Heart left ventricle (tissue), 16 donors: ENCODE measurements around the gene NKX6-1. TPM values are rescaled to one million over a fixed set of nuclear protein-coding genes. Genes with fewer than 3 reads are reported as not detected.

Experiments
- ATAC-seq, 4 donors: fragments of 200-7000 bp; cut with Tn5 transposase; one replicate each; pipeline ENCODE4 v1.9.1; 2020 to 2022; ENCODE audit warnings: moderate library complexity in 4 of 4, mild to moderate bottlenecking in 3 of 4, moderate number of reproducible peaks in 1 of 4
- DNase-seq, 5 donors: peaks; one replicate each; pipeline ENCODE4 v3.0.0-alpha.2; 2020
- H3K27ac ChIP-seq, 12 donors: fragments of 200-600 bp; sonication (generic) in 4 of 12; one replicate each; pipeline versions ENCODE4 v1.5.0 to v1.8.0; 2016 to 2022; ENCODE audit warnings: mild to moderate bottlenecking in 2 of 12
- H3K27me3 ChIP-seq, 9 donors: fragments of 200-600 bp; sonication (generic) in 2 of 9; one replicate each; pipeline versions ENCODE4 v1.5.1 to v1.8.0; 2016 to 2022; ENCODE audit warnings: mild to moderate bottlenecking in 3 of 9
- H3K36me3 ChIP-seq, 9 donors: fragments of 200-600 bp; sonication (generic) in 2 of 9; one replicate each; pipeline versions ENCODE4 v1.5.0 to v1.8.0; 2018 to 2022; ENCODE audit warnings: mild to moderate bottlenecking in 2 of 9
- H3K4me1 ChIP-seq, 12 donors: fragments of 200-600 bp; sonication (generic) in 4 of 12; one replicate each; pipeline versions ENCODE4 v1.5.0 to v1.8.0; 2016 to 2022; ENCODE audit warnings: mild to moderate bottlenecking in 3 of 12
- H3K4me3 ChIP-seq, 12 donors: fragments of 200-600 bp; sonication (generic) in 4 of 12; one replicate each; pipeline versions ENCODE4 v1.5.0 to v1.8.0; 2017 to 2022; ENCODE audit warnings: mild to moderate bottlenecking in 9 of 12, moderate library complexity in 4 of 12
- H3K9me3 ChIP-seq, 12 donors: fragments of 200-600 bp; sonication (generic) in 4 of 12; one replicate each; pipeline versions ENCODE4 v1.5.0 to v1.8.0; 2016 to 2022; ENCODE audit warnings: mild to moderate bottlenecking in 1 of 12
- POLR2A ChIP-seq, 2 donors: fragments of 450-650 bp; IDR thresholded peaks; one replicate each; pipeline ENCODE4 v1.6.1; 2017; ENCODE audit warnings: antibody characterized with exemption in 2 of 2, mild to moderate bottlenecking in 2 of 2, moderate library complexity in 2 of 2
- WGBS, 4 donors: extraction: QIAGEN DNeasy Blood & Tissue Kit in 2 of 4; methylation state at CpG; one replicate each; pipeline versions ENCODE4 v1.1.5 to v1.1.7; 2013 to 2018; 5-methylcytosine and 5-hydroxymethylcytosine counted together
- intact Hi-C, 10 donors: fragments of 100-400 bp; cut with DNase I; formaldehyde crosslinking; loops; one replicate each; pipeline versions ENCODE4 v1.11.1 to v1.14.2; 2022
- polyA plus RNA-seq, 2 donors: library from polyadenylated mRNA; stranded (reverse); fragments of 200-250 nt; gene quantifications; one replicate each; pipeline ENCODE4 v1.2.3, GENCODE V29; 2013
- total RNA-seq, 9 donors: library from RNA; depleted of rRNA in 2 of 9; stranded (reverse); fragments of >200 nt in 2 of 9; fragmentation: NEBNext Ultra II Directional in 3 of 9; extraction: Animal tissue kit (Norgen Biotek cat#: 25700) in 3 of 9; gene quantifications; one replicate each; pipeline versions ENCODE4 v1.1.0 to v1.2.4, GENCODE V29; 2016 to 2023
- TF ChIP-seq, protein P1 (sequence below), 12 donors: fragments of 200-600 bp; sonication (generic) in 4 of 12; IDR thresholded peaks; one replicate each; pipeline versions ENCODE4 v1.5.0 to v1.8.0; 2018 to 2022; ENCODE audit warnings: antibody characterized with exemption in 12 of 12, mild to moderate bottlenecking in 5 of 12
- donor health status: ischemic (EF 13 %, LVEDD 7.1; RV severe dilation, severe dysfunction).
- donor health status: healthy with polysubstance abuse.
- donor health status: DM: no; HTN: yes; CAD: no.
- donor health status: DM: no; HTN: no; CAD: no.
- donor health status: ischemic (EF 25% LVEDD 6.9; RV normal size, moderate dysfunction).
- donor health status: ischemic (EF 25% LVEDD 5.7; RV mildly dilated, moderate dysfunction).
- donor health status: healthy.
- donor health status: DM: yes; HTN: yes; CAD: no.
- donor health status: ischemic (EF 35%, LVEDD 5.7; RV mildly dilated, moderate dysfunction).
- donor health status: nonischemic (EF 11% LVEDD 7.7; RV severe dilation, severe dysfunction).
- donor health status: DM: yes; HTN: yes; CAD: no.
- donor health status: PGD.
- donor health status: ischemic (EF 29% LVEDD 5.4; RV normal size, mild dysfunction).
- donor health status: nonischemic (EF 23%, LVEDD 6.1; RV moderate dilation, normal function).

The NKX6-1 gene
- total and polyA plus RNA-seq, 11 donors = 0.32 TPM; not detected in 10

- intact Hi-C loops = no loop called here
- Histone ChIP-seq H3K27me3 (peaks cover 0 to 53% (median 14%) of the 10 kb centered on the region in 9 donors), H3K27ac (no peak overlapping the region), H3K36me3 (no peaks in the 10 kb centered on the region), H3K9me3 (no peaks in the 10 kb centered on the region), H3K4me3 (no peak overlapping the region), H3K4me1 (no peaks in the 10 kb centered on the region)
- ATAC-seq = no peak
- TF ChIP-seq, protein P1, sequence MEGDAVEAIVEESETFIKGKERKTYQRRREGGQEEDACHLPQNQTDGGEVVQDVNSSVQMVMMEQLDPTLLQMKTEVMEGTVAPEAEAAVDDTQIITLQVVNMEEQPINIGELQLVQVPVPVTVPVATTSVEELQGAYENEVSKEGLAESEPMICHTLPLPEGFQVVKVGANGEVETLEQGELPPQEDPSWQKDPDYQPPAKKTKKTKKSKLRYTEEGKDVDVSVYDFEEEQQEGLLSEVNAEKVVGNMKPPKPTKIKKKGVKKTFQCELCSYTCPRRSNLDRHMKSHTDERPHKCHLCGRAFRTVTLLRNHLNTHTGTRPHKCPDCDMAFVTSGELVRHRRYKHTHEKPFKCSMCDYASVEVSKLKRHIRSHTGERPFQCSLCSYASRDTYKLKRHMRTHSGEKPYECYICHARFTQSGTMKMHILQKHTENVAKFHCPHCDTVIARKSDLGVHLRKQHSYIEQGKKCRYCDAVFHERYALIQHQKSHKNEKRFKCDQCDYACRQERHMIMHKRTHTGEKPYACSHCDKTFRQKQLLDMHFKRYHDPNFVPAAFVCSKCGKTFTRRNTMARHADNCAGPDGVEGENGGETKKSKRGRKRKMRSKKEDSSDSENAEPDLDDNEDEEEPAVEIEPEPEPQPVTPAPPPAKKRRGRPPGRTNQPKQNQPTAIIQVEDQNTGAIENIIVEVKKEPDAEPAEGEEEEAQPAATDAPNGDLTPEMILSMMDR (IDR thresholded peaks at IDR 0.05) = no peak
- no peak for TF ChIP-seq POLR2A (IDR thresholded peaks at IDR 0.05)
- DNase-seq = no peak
Observed at GRCh38 chr4:84474107-84474506, 25.0 kb downstream of the NKX6-1 start.

DNA sequence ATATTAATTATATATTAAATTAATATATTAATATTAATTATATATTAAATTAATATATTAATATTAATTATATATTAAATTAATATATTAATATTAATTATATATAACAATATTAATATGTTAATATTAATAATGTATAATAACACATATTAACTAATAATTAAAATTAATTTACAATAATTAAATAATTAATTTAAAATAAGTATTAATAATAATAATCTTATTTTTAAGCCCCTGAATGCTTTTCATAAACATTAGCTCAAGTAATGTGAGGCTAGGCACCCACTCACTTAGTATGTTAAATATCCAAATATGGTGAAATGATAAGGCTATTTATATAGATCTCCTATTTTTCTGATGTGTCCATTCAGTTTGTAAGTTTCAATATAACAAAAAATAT lies 26.9 kb downstream of the NKX6-1 start:
- intact Hi-C loops = no loop called here
- DNase-seq (no peak), ATAC-seq (no peak)
- no peak overlapping the region for H3K27ac ChIP-seq
- H3K9me3 ChIP-seq = no peaks in the 10 kb centered on the region
- no peaks in the 10 kb centered on the region for H3K4me1 ChIP-seq
- peaks cover 0 to 41% (median 10%) of the 10 kb centered on the region in 9 donors for H3K27me3 ChIP-seq
- no peak overlapping the region for H3K4me3 ChIP-seq
- TF ChIP-seq POLR2A (IDR thresholded peaks at IDR 0.05) = no peak
- TF ChIP-seq, protein P1 (IDR thresholded peaks at IDR 0.05) = no peak
- H3K36me3 ChIP-seq = no peaks in the 10 kb centered on the region

- 36 to 49% (median 44%) methylated on average over 4 of the region's 4 CpGs for WGBS, 4 donors
- H3K4me1 ChIP-seq = no peaks in the 10 kb centered on the region
- TF ChIP-seq POLR2A (IDR thresholded peaks at IDR 0.05) = no peak
- TF ChIP-seq, protein P1 (IDR thresholded peaks at IDR 0.05) = no peak
- intact Hi-C loops = no loop called here
- ATAC-seq (no peak), DNase-seq (no peak)
- H3K27ac ChIP-seq = no peak overlapping the region
- no peak overlapping the region for H3K4me3 ChIP-seq
- peaks cover 0 to 28% (median 0%) of the 10 kb centered on the region in 9 donors for H3K27me3 ChIP-seq
- H3K36me3 ChIP-seq = no peaks in the 10 kb centered on the region
- H3K9me3 ChIP-seq = no peaks in the 10 kb centered on the region
Observed at GRCh38 chr4:84470204-84470785, 28.8 kb downstream of the NKX6-1 start.

- no peak overlapping the region for H3K27ac ChIP-seq
- intact Hi-C loops = no loop called here
- ATAC-seq (no peak), DNase-seq (no peak)
- TF ChIP-seq, protein P1 (IDR thresholded peaks at IDR 0.05) = no peak
- no peak for TF ChIP-seq POLR2A (IDR thresholded peaks at IDR 0.05)
- H3K4me3 ChIP-seq = no peak overlapping the region
- no peaks in the 10 kb centered on the region for H3K36me3 ChIP-seq
- 43 to 45% (median 43%) methylated on average over 3 of the region's 3 CpGs for WGBS, 4 donors
- peaks cover 0 to 32% (median 0%) of the 10 kb centered on the region in 9 donors for H3K27me3 ChIP-seq
- peaks cover 0 to 10% (median 0%) of the 10 kb centered on the region in 12 donors for H3K9me3 ChIP-seq
- no peaks in the 10 kb centered on the region for H3K4me1 ChIP-seq
Observed at GRCh38 chr4:84467601-84468000, 31.5 kb downstream of the NKX6-1 start.
